Lower leg skin (tissue), 3 donors: ENCODE data around the gene SPG21.

Experiments used
- CTCF ChIP-seq, 3 donors: fragments of 450-650 bp; IDR thresholded peaks; one replicate each; pipeline ENCODE4 v1.5.1; 2016; ENCODE audit warnings: antibody characterized with exemption in 3 of 3, mild to moderate bottlenecking in 3 of 3, moderate library complexity in 2 of 3
- POLR2A ChIP-seq, 2 donors: fragments of 450-650 bp; IDR thresholded peaks; one replicate each; pipeline ENCODE4 v1.6.1; 2016 to 2017; ENCODE audit warnings: antibody characterized with exemption in 2 of 2, mild to moderate bottlenecking in 1 of 2, moderate library complexity in 1 of 2

- TF ChIP-seq POLR2A (IDR thresholded peaks at IDR 0.05), result no peak
- TF ChIP-seq CTCF (IDR thresholded peaks at IDR 0.05), result no peak
Observed at GRCh38 chr15:64975390-64975789, 14.3 kb downstream of the SPG21 start.
